ENCODE data around the gene SUPT3H.
"Not testable (repeated sequence)": the region's sequence is repeated elsewhere in the genome, so short reads cannot be mapped to it uniquely, and the experiment has no call there.

The SUPT3H gene

DNA sequence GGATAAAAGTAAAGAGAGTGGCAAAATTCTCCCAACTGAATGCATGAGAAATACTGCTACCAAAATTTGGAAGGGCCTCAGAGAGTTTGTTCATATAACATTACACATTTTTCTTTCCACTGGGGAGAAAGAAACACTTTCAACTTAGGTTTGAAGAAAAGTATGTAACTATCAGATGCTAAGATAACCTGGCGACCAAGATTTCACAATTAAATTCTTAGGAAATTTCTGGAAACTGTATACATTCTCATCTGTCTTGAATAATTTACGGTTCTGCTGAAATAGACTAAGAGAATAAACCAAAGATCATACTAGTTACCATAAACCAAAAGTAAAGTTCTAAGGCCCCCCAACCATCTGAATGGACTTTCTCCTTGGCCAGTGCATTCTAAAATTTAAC, 462.6 kb downstream of the SUPT3H start:
- DNase-seq, result no peak

- DNase-seq, result no peak
Measured at GRCh38 chr6:44914141-44914540, 463.6 kb downstream of the SUPT3H start.

DNA sequence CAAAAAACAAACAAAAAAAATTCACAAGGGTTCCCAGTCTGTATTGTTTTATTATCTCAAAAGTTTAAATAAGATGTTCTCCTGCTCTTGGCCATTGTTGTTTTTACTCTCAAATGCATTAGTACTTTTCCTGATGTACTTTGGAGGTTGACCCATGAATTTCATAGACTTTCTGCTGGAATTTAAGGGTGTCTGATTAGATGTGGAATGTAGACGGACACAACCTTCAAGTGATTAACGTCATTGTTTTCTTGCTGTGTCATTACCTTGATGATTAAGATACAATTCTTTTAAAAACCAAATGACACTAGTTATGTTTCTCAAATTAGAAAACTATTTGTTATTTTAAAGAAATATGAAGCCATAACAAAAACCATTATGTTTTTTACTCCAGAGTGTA, 471.0 kb downstream of the SUPT3H start:
- no peak for DNase-seq

- DNase-seq, result not testable (repeated sequence)
Measured at GRCh38 chr6:44900358-44900757, 477.4 kb downstream of the SUPT3H start.

- no peak for DNase-seq
Measured at GRCh38 chr6:44898296-44898930, 479.3 kb downstream of the SUPT3H start.

- DNase-seq, result no peak
Measured at GRCh38 chr6:44897316-44897715, 480.4 kb downstream of the SUPT3H start.

GRCh38 chr6:44896701-44897100, 481.0 kb downstream of the SUPT3H start:
- no peak for DNase-seq

GRCh38 chr6:44892579-44892978, 485.2 kb downstream of the SUPT3H start:
- no peak for DNase-seq

DNA sequence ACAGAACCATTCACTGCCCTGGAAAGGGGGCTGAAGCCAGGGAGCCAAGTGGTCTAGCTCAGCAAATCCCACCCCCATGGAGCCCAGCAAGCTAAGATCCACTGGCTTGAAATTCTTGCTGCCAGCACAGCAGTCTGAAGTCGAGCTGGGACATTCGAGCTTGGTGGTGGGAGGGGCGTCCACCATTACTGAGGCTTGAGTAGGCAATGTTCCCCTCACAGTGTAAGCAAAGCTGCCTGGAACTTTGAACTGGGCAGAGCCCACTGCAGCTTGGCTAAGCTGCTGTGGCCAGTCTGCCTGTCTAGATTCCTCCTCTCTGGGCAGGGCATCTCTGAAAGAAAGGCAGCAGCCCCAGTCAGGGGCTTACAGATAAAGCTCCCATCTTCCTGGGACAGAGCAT, 498.7 kb downstream of the SUPT3H start:
- not testable (repeated sequence) for DNase-seq

- DNase-seq, result not testable (repeated sequence)
Measured at GRCh38 chr6:44876638-44877037, 501.1 kb downstream of the SUPT3H start.

DNA sequence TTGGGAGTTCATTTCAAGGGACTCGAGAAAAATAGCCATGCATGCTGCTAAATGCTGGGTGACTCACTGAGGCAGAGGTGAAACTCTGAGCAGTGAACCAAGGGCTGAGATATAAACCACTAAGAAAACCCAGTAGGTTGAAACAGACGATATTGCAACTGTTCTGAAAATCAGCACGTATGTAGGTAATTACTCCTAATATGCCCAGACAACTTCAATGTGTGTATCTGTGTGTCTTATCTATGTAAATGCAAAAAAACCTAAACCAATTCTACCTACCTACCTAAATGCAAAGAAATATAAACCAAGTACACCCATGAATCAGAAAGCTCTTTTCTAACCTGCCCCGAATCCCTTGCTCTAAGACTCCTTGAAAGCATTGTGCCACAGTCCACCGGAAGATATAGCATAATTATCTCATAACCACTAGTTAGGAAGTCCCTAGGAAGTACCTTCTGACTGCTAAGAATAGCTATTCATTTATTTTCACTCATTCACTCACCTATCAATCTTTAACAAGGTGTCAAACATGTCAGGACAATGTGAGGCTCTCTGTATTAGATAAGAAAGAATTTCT, 508.3 kb downstream of the SUPT3H start:
- no peak for DNase-seq

DNA sequence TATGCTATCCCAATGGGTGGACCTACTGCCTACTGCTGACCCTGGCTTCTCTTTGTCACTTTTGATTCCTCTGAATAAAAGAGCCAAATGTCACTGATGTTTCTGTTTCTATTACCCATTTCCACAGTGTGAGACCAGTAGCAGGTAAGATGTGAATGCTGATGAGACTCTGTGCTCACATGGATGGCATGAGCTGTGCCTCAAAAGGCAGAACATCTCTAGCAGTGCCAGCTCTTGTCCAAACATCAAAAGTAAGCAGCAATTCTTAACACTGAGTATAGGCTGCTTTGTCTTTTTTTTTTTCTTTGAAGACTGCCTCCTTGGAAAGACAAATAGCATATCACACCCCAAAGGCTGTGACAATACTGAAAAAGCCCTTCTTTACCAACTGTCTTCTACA, 508.8 kb downstream of the SUPT3H start:
- DNase-seq, result no peak

- no peak for DNase-seq
Measured at GRCh38 chr6:44868335-44868668, 509.4 kb downstream of the SUPT3H start.

DNA sequence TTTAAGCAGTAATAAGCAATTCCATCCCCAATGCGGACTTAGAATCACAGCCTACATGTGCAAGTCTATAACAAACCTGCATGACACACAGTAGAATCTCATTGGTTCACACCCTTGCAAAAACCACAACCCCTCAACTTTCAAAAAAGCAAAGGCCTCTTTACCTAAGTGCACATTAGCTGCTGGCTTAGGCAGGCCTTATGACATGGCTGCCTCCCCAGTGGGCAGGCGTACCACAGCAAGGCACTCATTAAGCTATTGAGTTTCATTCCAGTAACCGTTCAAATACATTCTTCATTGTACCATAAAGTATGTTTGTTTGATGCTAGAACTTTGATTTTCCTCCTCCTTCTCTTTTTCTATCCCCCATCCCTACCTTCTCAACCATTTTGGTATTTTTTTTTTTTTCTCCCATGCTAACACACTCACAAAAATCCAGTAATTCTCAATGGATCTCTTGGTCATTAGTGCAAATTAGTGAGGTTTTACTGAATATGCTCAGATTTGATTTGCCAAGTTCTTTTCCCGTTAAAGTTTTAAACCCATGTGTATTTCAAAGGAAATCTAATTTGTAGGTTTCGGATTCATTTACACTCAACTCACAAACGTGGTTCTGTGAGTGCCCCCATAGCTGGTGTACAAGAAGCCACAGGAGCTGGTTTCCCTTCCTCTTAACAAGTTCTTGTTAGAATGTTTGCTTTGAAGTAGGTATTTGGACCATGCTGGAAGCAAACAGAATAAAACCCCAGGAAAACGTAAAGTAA, 510.0 kb downstream of the SUPT3H start:
- DNase-seq, result no peak

GRCh38 chr6:44865184-44865583, 512.5 kb downstream of the SUPT3H start:
- not testable (repeated sequence) for DNase-seq

- DNase-seq, result no peak
Measured at GRCh38 chr6:44859901-44860410, 517.8 kb downstream of the SUPT3H start.

- no peak for DNase-seq
Measured at GRCh38 chr6:44858998-44859397, 518.7 kb downstream of the SUPT3H start.

DNA sequence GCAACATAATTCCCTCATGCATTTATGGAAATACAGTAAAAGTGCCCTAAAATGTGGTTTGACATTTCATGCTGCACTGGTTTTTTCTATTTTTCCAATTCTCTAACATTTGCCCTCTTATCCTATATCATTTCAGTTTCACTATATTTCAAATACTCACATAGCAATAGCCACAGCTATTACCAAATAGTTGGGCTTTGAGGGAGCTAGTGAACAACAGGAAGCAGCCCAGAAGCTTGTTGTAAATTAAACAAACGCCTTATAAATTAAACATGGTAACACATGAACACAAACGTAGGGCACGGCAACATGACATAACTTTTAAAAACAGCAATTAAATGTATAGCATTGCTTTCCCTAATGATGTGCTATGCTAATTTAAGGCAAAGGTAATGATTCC, 521.3 kb downstream of the SUPT3H start:
- DNase-seq, result no peak

- no peak for DNase-seq
Measured at GRCh38 chr6:44855562-44856411, 521.9 kb downstream of the SUPT3H start.

DNA sequence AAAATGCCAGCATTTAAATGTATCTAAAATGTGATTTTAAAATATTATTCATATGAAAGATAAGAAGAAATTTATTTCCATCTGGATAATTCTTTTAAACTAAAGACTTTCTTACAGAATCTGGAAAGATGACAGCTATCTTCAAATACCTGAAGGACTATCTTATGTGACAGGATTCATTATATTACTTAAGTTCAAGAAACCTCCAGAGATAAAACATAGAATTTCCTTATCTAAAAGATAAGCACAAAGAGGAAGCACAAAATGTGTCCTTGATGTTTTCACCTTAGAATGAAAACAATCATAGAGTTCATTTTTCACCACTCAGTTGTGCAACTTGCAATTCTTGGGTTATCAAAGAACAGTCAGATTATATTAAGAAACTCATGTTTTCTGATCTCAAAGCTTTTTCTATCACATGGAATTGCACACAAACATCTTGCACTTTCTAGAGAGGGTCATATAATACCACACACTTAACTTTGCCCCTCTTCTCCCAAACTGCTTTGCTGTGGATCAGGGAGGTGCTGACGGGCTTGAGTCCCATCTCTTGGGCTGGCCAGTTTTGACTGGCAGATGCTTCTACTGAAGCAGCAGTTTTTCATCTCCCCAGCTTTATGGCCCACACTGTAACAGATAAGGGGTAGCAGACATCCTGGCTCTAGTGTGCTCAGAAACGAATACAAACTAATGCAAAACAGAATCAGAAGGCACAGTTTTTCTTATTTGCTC, 522.9 kb downstream of the SUPT3H start:
- DNase-seq, result no peak

- no peak for DNase-seq
Measured at GRCh38 chr6:44851176-44851575, 526.6 kb downstream of the SUPT3H start.

Data from anterior cingulate cortex (tissue), 58 donors.